NCI-H460 (cell line): Measurements from ENCODE around the gene PLAAT1. TPM values are rescaled to one million over a fixed set of nuclear protein-coding genes. Genes with fewer than 3 reads are reported as not detected.

Experiments
- total RNA-seq: library from RNA; depleted of rRNA; stranded (reverse); fragments of >200 nt; shearing (Covaris generic); gene quantifications from 2 replicates; pipeline ENCODE4 v1.2.3, GENCODE V29; 2014; rRNA removed

PLAAT1 gene
- total RNA-seq, 1 experiment from 2014 or later, result 2.2 TPM

Other genes starting within 250 kb of the PLAAT1 start
- not detected in 2 replicates for gene ATP13A5, start 137.5 kb downstream of the PLAAT1 start, total RNA-seq